HG02571 (cell line): ENCODE measurements around the gene SLC27A2.

Experiments
- ATAC-seq: cut with Tn5 transposase; IDR thresholded peaks from one replicate; pipeline ENCODE4 v1.9.1; 2021; ENCODE audit warnings: mild to moderate bottlenecking, moderate library complexity; ENCODE audit not compliant: unreplicated experiment

Gene SLC27A2

DNA sequence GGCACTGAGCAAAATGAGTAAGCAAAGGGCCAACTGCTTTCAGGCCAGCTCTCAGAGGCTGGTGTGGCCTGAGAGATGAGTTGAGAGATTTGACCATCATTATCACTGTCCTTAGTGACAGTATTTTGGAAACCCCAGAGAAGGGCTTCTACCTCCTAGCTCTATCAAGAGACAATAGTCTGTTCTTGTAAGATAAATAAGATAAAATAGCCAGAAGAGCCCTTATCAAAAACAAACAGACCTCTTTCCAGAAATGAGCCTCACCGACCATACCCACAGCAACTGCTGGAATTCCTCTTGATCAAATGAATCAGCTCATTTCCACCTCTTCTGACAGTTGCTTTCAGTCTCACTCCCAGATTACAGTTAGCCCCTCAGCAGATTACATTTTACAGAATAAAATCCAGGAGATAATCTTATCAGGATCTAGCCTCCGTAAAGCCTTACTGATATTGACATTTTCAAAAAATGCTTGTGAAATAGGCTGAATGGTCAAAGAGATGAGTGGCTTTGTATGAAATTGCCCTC, 79.0 kb downstream of the SLC27A2 start:
- peak; percentile 45 for ATAC-seq

DNA sequence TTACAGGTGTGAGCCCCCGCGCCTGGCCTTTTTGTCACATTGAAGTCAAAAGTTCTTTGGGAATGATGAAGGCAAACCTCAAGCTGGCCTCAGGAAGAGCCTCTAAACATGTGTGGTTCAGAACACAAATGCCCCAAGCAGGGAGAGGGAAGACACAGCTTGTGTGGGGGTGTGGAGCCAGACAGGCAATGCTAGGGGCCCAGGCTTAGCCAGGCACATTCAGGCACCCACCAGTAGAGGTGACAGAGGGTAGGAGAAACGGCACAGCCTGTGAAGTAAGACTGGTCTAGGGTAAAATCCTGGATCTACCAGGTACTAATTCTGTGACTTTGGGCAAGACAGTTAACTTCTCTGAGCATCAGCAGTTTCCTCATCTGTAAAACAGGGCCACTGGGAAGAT, 80.0 kb downstream of the SLC27A2 start:
- no peak for ATAC-seq

DNA sequence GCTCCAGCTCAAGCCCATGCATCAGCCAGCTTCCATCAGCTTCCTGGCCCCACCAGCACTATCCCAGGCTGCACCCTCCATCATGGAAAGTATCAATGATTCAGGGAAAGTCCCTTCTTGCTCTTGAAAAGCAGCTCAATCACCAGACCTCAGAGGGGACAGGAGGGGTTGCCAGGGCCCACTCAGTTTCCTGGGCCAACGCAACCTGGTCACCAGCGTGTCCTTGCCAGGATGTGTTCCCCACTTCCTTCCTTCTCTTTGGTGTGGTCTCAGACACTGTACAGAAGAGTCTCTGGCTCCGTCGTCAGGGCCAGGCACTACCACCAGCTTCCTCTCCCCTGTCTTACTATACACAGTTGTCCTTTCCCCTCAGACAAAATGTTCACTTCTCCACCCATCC, 80.5 kb downstream of the SLC27A2 start:
- ATAC-seq: no peak

GRCh38 chr15:50265620-50266019, 83.6 kb downstream of the SLC27A2 start, which contains the start of gene HDC:
HDC (minus strand) TSS chr15:50265726; CDS start chr15:50265623, 103 bp downstream.
- ATAC-seq: no peak

DNA sequence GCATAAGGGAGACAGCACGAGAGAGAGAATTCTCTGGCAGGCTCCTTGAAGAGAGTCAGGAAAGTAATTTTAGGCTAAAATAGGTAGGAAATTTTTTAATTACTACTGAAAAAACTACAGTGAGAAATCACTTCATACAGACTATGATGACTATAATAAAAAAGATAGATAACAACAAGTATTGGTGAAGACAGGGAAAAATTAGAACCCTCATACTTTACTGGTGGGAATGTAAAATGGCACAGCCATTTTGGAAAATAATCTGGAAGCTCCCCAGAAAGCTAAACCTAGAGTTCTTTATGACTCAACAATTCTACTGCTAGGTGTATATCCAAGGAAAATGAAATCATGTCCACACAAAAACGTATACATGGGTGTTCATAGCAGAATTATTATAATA, 85.6 kb downstream of the SLC27A2 start:
- no peak for ATAC-seq

DNA sequence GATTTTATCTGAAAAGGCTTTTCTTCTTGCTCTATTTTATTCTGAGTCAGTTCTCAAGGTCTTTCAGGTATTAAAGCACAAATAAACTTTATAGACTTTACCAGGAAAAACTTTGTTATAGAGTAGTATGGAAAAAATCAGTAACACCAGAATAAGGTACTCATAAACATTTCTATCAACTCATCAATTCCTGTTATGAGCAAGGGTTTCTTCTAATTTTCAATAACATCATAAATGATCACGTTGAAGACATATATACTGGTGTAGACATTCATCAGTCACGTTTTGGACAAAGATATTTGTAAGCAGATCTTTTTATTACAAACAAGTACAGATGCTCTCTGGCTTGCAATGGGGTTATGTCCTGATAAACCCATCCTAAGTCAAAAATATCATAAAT, 93.1 kb downstream of the SLC27A2 start:
- ATAC-seq: no peak

DNA sequence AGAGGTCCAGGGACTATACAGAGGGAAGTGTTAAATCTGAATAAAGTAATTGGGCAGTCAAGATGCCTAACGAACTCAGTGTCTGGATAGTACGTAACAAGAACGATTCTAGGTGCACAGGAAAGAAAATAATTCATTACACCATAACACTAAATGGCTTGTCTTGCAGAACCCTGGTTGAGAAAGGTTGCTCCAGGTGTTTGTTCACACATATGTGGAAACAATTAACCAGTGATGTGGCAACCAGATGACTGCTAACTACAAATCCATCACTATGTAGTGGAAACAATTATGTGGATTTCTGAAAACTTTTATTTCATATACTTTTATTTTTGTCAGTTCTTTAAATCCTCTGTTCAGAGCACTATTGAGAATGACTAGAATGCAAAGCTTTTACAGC, 93.9 kb downstream of the SLC27A2 start:
- ATAC-seq: no peak

- ATAC-seq: no peak
Measured at GRCh38 chr15:50277370-50277769, 95.4 kb downstream of the SLC27A2 start.

DNA sequence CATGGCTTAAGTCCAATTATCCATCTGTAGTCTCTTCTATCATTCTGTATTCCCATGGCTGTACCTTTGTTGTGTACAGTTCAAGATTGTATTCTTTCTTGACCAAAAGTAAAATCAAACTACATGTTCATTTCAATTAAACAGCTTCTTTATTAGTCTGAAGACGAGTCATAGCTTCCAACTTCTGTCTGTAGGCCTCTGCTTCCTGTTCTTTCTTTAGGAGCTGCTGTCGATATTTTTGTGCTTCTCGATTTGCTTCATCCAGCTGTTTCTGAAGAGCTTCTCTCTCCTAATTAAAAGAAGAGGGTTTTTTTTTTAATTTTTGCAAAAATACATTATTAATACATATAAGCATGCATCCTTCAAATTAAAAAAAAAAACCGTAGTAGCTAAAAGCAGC, 96.5 kb downstream of the SLC27A2 start:
- no peak for ATAC-seq

DNA sequence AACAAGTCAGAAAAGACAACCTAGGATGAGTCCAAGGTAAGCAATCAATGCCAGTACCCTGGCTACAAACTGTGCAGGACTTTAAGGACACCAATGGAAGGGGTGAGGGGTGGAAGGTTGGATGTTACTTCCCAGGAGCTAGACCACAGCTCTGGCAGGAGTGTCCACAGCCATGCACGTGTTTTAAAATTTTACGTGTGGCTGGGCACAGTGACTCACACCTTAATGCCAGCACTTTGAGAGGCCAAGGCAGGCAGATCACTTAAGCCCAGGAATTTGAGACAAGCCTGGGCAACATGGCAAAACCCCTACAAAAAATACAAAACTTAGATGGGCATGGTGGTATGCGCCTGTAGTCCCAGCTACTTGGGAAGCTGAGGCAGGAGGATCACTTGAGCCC, 98.3 kb downstream of the SLC27A2 start:
- ATAC-seq: no peak

- ATAC-seq: no peak
Measured at GRCh38 chr15:50281427-50281826, 99.4 kb downstream of the SLC27A2 start.
